Measurements from ENCODE around the gene EIF4G1.

Gene EIF4G1

GRCh38 chr3:184368586-184369183 is 54.3 kb downstream of the EIF4G1 start:
- peak; percentile 23 for DNase-seq (ENCODE audit: low spot score)

GRCh38 chr3:184371570-184372018 is 57.2 kb downstream of the EIF4G1 start:
- DNase-seq (ENCODE audit: low spot score) = peak; percentile 91

GRCh38 chr3:184372296-184372821 is 58.0 kb downstream of the EIF4G1 start:
- DNase-seq (ENCODE audit: low spot score) = no peak

- no peak for DNase-seq (ENCODE audit: low spot score)
Observed at GRCh38 chr3:184372911-184373310, 58.5 kb downstream of the EIF4G1 start.

GRCh38 chr3:184373422-184373821 is 59.0 kb downstream of the EIF4G1 start:
- DNase-seq (ENCODE audit: low spot score) = no peak

- no peak for DNase-seq (ENCODE audit: low spot score)
Observed at GRCh38 chr3:184375747-184376461, 61.5 kb downstream of the EIF4G1 start.

GRCh38 chr3:184377374-184377773 is 63.0 kb downstream of the EIF4G1 start:
- no peak for DNase-seq (ENCODE audit: low spot score)

GRCh38 chr3:184377882-184378445 is 63.6 kb downstream of the EIF4G1 start, which contains the start of gene THPO:
THPO (minus strand) TSS chr3:184378207; CDS start chr3:184376259, 1,948 bp downstream.
- no peak for DNase-seq (ENCODE audit: low spot score)

GRCh38 chr3:184378651-184379357 is 64.4 kb downstream of the EIF4G1 start:
- DNase-seq (ENCODE audit: low spot score) = no peak

GRCh38 chr3:184379358-184380184 is 65.2 kb downstream of the EIF4G1 start, which contains the start of gene CHRD:
CHRD (plus strand) TSS chr3:184380054; CDS start chr3:184380319, 265 bp downstream.
- DNase-seq (ENCODE audit: low spot score) = no peak

- DNase-seq (ENCODE audit: low spot score) = peak; percentile 19
Observed at GRCh38 chr3:184380185-184380626, 65.8 kb downstream of the EIF4G1 start.

- DNase-seq (ENCODE audit: low spot score) = no peak
Observed at GRCh38 chr3:184380627-184381260, 66.3 kb downstream of the EIF4G1 start.

- no peak for DNase-seq (ENCODE audit: low spot score)
Observed at GRCh38 chr3:184381261-184382224, 67.1 kb downstream of the EIF4G1 start.

- no peak for DNase-seq (ENCODE audit: low spot score)
Observed at GRCh38 chr3:184382326-184383032, 68.1 kb downstream of the EIF4G1 start.

GRCh38 chr3:184383033-184383740 is 68.8 kb downstream of the EIF4G1 start:
- no peak for DNase-seq (ENCODE audit: low spot score)

- no peak for DNase-seq (ENCODE audit: low spot score)
Observed at GRCh38 chr3:184384342-184384741, 69.9 kb downstream of the EIF4G1 start.

Measured in kidney tubule cell (primary cell).